ENCODE results near the gene MYOCD. TPM values are rescaled to one million over a fixed set of nuclear protein-coding genes. Genes with fewer than 3 reads are reported as not detected.

MYOCD gene
- total RNA-seq, 1 donor: under 0.01 TPM

DNA sequence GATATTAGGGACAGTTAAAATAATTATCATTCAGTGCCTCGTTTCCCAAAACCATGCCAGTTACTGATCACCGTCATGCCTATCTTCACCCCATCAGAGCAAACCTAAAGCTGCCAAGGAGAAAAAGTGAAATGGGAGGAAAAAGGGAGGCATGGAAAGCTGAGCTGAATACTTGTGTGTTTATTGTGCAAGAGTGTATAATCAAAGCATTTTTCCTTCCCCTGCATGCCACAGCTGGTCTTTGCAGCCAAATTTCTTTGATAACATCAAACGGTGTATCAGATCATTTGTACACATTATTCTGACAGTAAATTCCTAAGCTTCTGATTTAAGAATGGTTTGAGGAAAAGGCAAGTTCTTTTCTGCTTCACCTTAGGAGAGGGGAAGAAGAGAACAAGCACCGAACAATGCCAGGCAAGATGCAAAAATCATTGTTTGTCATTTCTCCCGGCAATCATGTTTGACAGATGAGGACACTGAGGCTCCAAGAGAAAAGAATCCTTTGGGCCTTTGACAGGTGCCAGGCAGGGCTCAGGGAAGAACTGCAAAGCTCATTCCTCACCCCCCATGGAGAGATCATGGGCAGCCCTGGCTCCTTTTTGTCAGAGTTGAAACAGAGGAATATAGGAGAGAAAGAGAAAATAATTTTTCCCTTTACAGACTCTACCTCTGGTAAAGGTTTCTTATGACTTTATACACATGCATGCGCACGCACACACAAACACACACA, 72.2 kb downstream of the MYOCD start:
- no peaks in the 10 kb centered on the region for H3K36me3 ChIP-seq (ENCODE audit: insufficient read depth, low read length)
- H2AFZ ChIP-seq (ENCODE audit: low read length): no peak overlapping the region
- no peaks in the 10 kb centered on the region for H3K9me3 ChIP-seq (ENCODE audit: low read depth, low read length)
- no peaks in the 10 kb centered on the region for H4K20me1 ChIP-seq (ENCODE audit: insufficient read depth, low read length)
- no peak overlapping the region for H3K27ac ChIP-seq (ENCODE audit: low read depth, low read length)
- no peaks in the 10 kb centered on the region for H3K27me3 ChIP-seq (ENCODE audit: insufficient read depth, low read length)
- no peak overlapping the region for H3K4me3 ChIP-seq (ENCODE audit: insufficient read depth, low read length)
- no peak overlapping the region for H3K4me2 ChIP-seq (ENCODE audit: insufficient read depth, low read length)
- peaks cover 5% of the 10 kb centered on the region for H3K4me1 ChIP-seq (ENCODE audit: insufficient read depth, low read length)
- no peaks in the 10 kb centered on the region for H3K79me2 ChIP-seq (ENCODE audit: insufficient read depth, low read length)
- TF ChIP-seq, protein P1, sequence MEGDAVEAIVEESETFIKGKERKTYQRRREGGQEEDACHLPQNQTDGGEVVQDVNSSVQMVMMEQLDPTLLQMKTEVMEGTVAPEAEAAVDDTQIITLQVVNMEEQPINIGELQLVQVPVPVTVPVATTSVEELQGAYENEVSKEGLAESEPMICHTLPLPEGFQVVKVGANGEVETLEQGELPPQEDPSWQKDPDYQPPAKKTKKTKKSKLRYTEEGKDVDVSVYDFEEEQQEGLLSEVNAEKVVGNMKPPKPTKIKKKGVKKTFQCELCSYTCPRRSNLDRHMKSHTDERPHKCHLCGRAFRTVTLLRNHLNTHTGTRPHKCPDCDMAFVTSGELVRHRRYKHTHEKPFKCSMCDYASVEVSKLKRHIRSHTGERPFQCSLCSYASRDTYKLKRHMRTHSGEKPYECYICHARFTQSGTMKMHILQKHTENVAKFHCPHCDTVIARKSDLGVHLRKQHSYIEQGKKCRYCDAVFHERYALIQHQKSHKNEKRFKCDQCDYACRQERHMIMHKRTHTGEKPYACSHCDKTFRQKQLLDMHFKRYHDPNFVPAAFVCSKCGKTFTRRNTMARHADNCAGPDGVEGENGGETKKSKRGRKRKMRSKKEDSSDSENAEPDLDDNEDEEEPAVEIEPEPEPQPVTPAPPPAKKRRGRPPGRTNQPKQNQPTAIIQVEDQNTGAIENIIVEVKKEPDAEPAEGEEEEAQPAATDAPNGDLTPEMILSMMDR (IDR thresholded peaks at IDR 0.05; ENCODE audit: extremely low read depth, low read depth, low read length): no peak
- DNase-seq (ENCODE audit: insufficient read length, low spot score, missing footprints): no peak

DNA sequence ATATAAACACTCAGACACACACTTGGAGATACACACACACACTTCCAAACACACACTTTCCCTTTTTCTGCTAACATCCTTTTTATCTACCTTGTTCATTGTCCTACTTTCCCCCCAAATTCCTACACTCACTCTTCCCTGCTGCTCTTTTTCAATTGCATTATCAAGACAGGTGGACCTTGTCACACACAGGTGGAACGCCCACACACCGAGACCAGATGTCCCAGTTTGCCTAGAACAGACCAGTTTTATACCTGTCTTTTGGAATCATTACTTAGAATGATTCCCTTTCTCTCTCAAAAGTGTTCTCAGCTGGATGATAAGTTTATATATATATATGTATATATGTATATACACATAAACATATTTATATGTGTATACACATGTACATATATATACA, 72.9 kb downstream of the MYOCD start:
- Histone ChIP-seq H3K36me3 (ENCODE audit: insufficient read depth, low read length) (no peaks in the 10 kb centered on the region), H3K4me2 (ENCODE audit: insufficient read depth, low read length) (no peak overlapping the region), H3K27me3 (ENCODE audit: insufficient read depth, low read length) (no peaks in the 10 kb centered on the region), H3K4me1 (ENCODE audit: insufficient read depth, low read length) (peaks cover 5% of the 10 kb centered on the region), H3K9me3 (ENCODE audit: low read depth, low read length) (no peaks in the 10 kb centered on the region), H3K27ac (ENCODE audit: low read depth, low read length) (no peak overlapping the region), H2AFZ (ENCODE audit: low read length) (no peak overlapping the region), H4K20me1 (ENCODE audit: insufficient read depth, low read length) (no peaks in the 10 kb centered on the region), H3K4me3 (ENCODE audit: insufficient read depth, low read length) (no peak overlapping the region), H3K79me2 (ENCODE audit: insufficient read depth, low read length) (no peaks in the 10 kb centered on the region)
- TF ChIP-seq, protein P1 (IDR thresholded peaks at IDR 0.05; ENCODE audit: extremely low read depth, low read depth, low read length): no peak
- DNase-seq (ENCODE audit: insufficient read length, low spot score, missing footprints): no peak

DNA sequence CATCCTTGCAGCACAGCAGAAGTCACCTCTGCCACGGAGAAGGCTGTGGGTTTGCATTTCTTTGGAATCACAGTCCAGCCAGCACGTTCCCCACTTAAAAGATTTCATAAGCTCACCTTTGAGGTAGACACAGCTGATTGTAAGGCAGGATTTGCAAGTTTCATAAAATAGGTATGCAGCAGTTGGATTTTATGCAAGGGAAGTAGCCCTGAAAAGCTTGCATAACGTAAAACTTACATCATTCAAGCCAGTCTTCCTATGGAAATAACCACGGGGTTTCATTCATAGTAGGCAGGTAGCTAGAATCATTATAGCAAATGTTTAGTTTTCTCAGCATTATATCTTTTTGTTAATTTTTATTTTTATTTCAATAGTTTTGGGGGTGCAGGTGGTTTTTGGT, 73.8 kb downstream of the MYOCD start:
- no peaks in the 10 kb centered on the region for H3K36me3 ChIP-seq (ENCODE audit: insufficient read depth, low read length)
- H3K27me3 ChIP-seq (ENCODE audit: insufficient read depth, low read length): no peaks in the 10 kb centered on the region
- H4K20me1 ChIP-seq (ENCODE audit: insufficient read depth, low read length): no peaks in the 10 kb centered on the region
- no peak overlapping the region for H3K27ac ChIP-seq (ENCODE audit: low read depth, low read length)
- no peak overlapping the region for H2AFZ ChIP-seq (ENCODE audit: low read length)
- H3K4me3 ChIP-seq (ENCODE audit: insufficient read depth, low read length): no peak overlapping the region
- H3K4me2 ChIP-seq (ENCODE audit: insufficient read depth, low read length): no peak overlapping the region
- H3K4me1 ChIP-seq (ENCODE audit: insufficient read depth, low read length): peaks cover 9% of the 10 kb centered on the region
- H3K9me3 ChIP-seq (ENCODE audit: low read depth, low read length): no peaks in the 10 kb centered on the region
- TF ChIP-seq, protein P1 (IDR thresholded peaks at IDR 0.05; ENCODE audit: extremely low read depth, low read depth, low read length): no peak
- no peaks in the 10 kb centered on the region for H3K79me2 ChIP-seq (ENCODE audit: insufficient read depth, low read length)
- no peak for DNase-seq (ENCODE audit: insufficient read length, low spot score, missing footprints)

DNA sequence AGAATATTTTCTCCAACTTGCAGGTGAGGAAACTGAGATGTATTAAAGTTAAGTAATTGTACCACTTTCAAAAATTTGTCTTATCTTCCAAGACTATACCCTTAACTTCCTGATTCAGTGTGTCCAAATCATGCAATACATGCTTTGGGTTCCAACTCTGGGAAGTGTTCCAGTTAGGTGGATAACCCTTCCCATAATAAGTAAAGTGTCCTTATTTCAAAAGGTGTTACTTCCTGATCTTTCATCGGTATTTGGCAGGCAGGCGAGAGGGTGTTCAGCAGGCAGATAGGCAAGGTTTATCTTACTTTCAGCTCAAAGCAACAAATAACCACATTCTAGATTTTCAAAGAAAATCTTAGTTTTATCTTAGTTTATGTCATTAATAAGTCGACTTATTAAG, 77.4 kb downstream of the MYOCD start:
- Histone ChIP-seq H3K27ac (ENCODE audit: low read depth, low read length) (no peak overlapping the region), H3K79me2 (ENCODE audit: insufficient read depth, low read length) (no peaks in the 10 kb centered on the region), H3K4me2 (ENCODE audit: insufficient read depth, low read length) (no peak overlapping the region), H3K4me3 (ENCODE audit: insufficient read depth, low read length) (no peak overlapping the region), H3K4me1 (ENCODE audit: insufficient read depth, low read length) (peaks cover 9% of the 10 kb centered on the region), H2AFZ (ENCODE audit: low read length) (no peak overlapping the region), H3K27me3 (ENCODE audit: insufficient read depth, low read length) (no peaks in the 10 kb centered on the region), H4K20me1 (ENCODE audit: insufficient read depth, low read length) (no peaks in the 10 kb centered on the region), H3K9me3 (ENCODE audit: low read depth, low read length) (no peaks in the 10 kb centered on the region), H3K36me3 (ENCODE audit: insufficient read depth, low read length) (no peaks in the 10 kb centered on the region)
- DNase-seq (ENCODE audit: insufficient read length, low spot score, missing footprints): no peak
- TF ChIP-seq, protein P1 (IDR thresholded peaks at IDR 0.05; ENCODE audit: extremely low read depth, low read depth, low read length): no peak
